HG03469 (cell line): ENCODE results near the gene BRPF1.
"Not testable (repeated sequence)": the region's sequence is repeated elsewhere in the genome, so short reads cannot be mapped to it uniquely, and the experiment has no call there.

Source experiments
- ATAC-seq: cut with Tn5 transposase; IDR thresholded peaks from one replicate; pipeline ENCODE4 v1.9.1; 2021; ENCODE audit warnings: mild to moderate bottlenecking, moderate library complexity, moderate number of reproducible peaks; ENCODE audit not compliant: unreplicated experiment

Gene BRPF1

GRCh38 chr3:9765865-9766264, 34.3 kb downstream of the BRPF1 start:
- ATAC-seq = no peak

DNA sequence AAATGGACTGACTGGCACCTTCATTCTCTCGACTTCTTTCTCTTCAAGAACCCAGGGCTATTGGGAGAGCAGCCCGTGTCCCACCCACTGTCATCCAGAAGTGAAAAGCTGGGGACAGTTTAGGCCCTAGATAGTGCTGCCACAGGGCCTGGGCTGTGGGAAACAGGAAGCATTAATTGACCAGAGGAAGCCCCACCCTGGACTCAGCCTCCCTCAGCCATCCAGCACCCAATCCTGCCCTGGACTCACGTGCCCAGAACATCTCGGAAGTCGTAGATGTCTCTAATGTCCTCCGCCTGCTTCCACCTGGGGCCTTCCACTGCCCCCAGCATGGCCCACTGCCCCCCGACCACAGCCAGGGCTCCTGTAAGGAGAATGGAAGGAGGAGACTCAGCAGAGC, 35.9 kb downstream of the BRPF1 start:
- ATAC-seq = no peak

GRCh38 chr3:9768141-9768775, 36.7 kb downstream of the BRPF1 start:
- no peak for ATAC-seq

GRCh38 chr3:9769012-9769411, 37.5 kb downstream of the BRPF1 start:
- no peak for ATAC-seq

- no peak for ATAC-seq
Observed at GRCh38 chr3:9769426-9770275, 38.1 kb downstream of the BRPF1 start, which contains the start of gene CAMK1. TSS of gene CAMK1 (minus strand) at chr3:9769947. CDS start at chr3:9767749, 2,198 bp downstream.

GRCh38 chr3:9770276-9770812, 38.8 kb downstream of the BRPF1 start:
- no peak for ATAC-seq

- not testable (repeated sequence) for ATAC-seq
Observed at GRCh38 chr3:9771007-9771406, 39.5 kb downstream of the BRPF1 start.

- no peak for ATAC-seq
Observed at GRCh38 chr3:9776896-9777693, 45.6 kb downstream of the BRPF1 start.

- ATAC-seq = no peak
Observed at GRCh38 chr3:9777694-9778021, 46.1 kb downstream of the BRPF1 start.

GRCh38 chr3:9778143-9779074, 46.9 kb downstream of the BRPF1 start:
- no peak for ATAC-seq

GRCh38 chr3:9779075-9779593, 47.6 kb downstream of the BRPF1 start:
- no peak for ATAC-seq

- peak; percentile 40 for ATAC-seq
Observed at GRCh38 chr3:9779721-9780457, 48.4 kb downstream of the BRPF1 start.

DNA sequence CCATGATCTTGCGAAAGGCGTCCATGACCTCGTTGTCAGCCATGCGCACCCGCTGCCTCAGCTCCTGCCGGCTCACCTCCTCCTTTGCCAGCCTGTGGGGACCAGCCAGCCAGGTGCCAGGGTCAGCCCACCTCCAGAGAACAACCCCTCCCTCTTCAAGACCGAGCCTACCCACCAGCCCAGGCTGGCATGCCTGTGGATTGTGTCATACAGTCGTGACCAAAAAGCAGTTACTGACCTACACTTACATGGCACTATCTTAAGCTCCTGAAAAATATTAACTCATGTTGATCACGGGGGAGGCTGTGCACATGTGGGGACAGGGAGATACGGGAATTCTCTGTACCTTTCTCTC, 48.9 kb downstream of the BRPF1 start:
- no peak for ATAC-seq

GRCh38 chr3:9780910-9781309, 49.4 kb downstream of the BRPF1 start:
- ATAC-seq = no peak

DNA sequence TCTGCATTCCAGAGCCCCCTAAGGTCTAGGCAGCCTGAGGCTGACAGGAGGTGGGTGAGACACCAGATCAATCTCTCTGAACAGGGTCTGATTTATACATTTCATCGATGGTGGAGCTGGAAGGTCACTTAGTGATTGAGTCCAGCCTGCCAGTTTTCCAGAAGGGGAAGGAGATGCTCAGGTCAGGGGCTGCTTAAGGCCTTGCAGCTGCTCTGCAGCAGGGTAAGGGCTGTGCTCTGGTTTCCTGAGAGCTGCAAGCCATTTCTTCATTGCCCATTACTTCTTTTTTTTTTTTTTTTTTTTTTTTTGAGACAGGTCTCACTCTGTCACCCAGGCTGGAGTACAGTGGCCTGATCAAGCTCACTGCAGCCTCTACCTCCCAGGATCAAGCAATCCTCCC, 50.0 kb downstream of the BRPF1 start:
- ATAC-seq = no peak

GRCh38 chr3:9781978-9782603, 50.6 kb downstream of the BRPF1 start:
- ATAC-seq = no peak

GRCh38 chr3:9782770-9783169, 51.2 kb downstream of the BRPF1 start:
- ATAC-seq = no peak

DNA sequence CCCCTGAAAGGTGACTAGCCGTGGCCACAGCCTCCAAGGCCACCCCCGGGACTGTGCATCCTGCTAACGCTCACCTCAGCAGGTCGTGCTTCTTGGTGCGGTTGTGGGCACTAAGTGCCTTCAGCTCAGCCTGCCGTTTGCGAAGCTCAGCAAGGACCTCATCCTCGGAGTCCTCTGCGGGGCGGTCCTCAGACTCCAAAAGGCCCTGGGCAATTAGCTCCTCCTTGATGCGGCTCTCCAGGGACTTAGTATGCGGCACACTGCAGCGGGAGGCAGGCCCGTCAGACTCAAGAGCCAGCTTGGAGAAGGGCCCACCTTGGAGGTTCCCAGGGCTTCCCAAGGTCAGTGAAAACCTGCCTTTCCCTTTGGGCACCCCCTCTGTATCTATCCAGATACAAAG, 52.4 kb downstream of the BRPF1 start:
- no peak for ATAC-seq

DNA sequence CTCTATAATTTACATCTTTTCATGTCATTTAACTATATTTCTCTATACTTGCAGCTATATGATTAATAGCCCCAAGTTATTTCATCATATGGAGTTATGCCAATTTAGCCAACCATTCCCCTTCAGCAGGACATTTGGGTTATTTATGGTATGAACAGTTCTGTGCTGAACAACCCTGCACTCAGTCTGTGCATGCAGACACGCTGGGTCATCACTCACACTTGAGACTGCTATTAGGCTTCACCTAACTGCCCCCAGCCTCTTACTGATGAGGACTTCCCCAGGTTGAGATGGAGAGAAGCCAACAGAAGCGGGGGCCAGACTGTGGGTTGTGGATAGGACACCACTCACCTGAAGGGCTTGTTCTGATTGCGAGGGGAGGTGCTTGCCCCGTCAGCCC, 53.4 kb downstream of the BRPF1 start:
- no peak for ATAC-seq
